H1 (cell line): Measurements from ENCODE around the gene RNASE9. TPM values are rescaled to one million over a fixed set of nuclear protein-coding genes. Genes with fewer than 3 reads are reported as not detected.

Experiments
- ASH2L ChIP-seq: fragments of 200-600, 300-600 bp; sonication (generic); IDR thresholded peaks from one replicate; pipeline ENCODE4 v1.7.1; 2017; ENCODE audit warnings: low read length
- CBX5 ChIP-seq: fragments of 300-800, 300-1000 bp; sonication (generic); IDR thresholded peaks from 2 replicates; pipeline ENCODE4 v1.7.1; 2016; ENCODE audit warnings: antibody characterized with exemption, low read length, low read depth
- GABPA ChIP-seq: IDR thresholded peaks from 2 replicates; pipeline ENCODE4 v1.6.1; 2011; ENCODE audit warnings: mild to moderate bottlenecking, low read length, moderate library complexity, borderline replicate concordance; ENCODE audit not compliant: insufficient read depth
- JUN ChIP-seq: IDR thresholded peaks from 2 replicates; pipeline ENCODE4 v1.6.1; 2011; ENCODE audit warnings: low read depth, mild to moderate bottlenecking, improper control_type of control experiment, low read length
- NANOG ChIP-seq: IDR thresholded peaks from 2 replicates; pipeline ENCODE4 v1.6.1; 2011; ENCODE audit warnings: low read length, low read depth, mild to moderate bottlenecking, inconsistent platforms; ENCODE audit not compliant: insufficient read depth, poor library complexity, severe bottlenecking
- POLR2A ChIP-seq, 2 experiments: IDR thresholded peaks; 1 replicate in 1 of 2; 2 replicates in 1 of 2; pipeline ENCODE4 v1.6.1; 2011; ENCODE audit warnings: low read depth in 2 of 2, low read length in 2 of 2, mild to moderate bottlenecking in 2 of 2; ENCODE audit errors: control extremely low read depth in 1 of 2
- POU5F1 ChIP-seq: IDR thresholded peaks from 2 replicates; pipeline ENCODE4 v1.6.1; 2011; ENCODE audit warnings: low read depth, mild to moderate bottlenecking, low read length, moderate library complexity
- RFX5 ChIP-seq: IDR thresholded peaks from 2 replicates; pipeline ENCODE4 v1.6.1; 2011; ENCODE audit warnings: low read depth, low read length, improper control_type of control experiment, borderline replicate concordance
- SUZ12 ChIP-seq: fragments of 200-600 bp; sonication (generic); IDR thresholded peaks from 2 replicates; pipeline ENCODE4 v1.6.1; 2012; ENCODE audit warnings: mild to moderate bottlenecking, inconsistent platforms, low read length, moderate library complexity, mixed read lengths
- TEAD4 ChIP-seq: IDR thresholded peaks from 2 replicates; pipeline ENCODE4 v1.6.1; 2012; ENCODE audit warnings: low read depth, low read length, inconsistent platforms, mixed read lengths
- polyA plus RNA-seq, 7 experiments: library from polyadenylated mRNA; depleted of rRNA in 3 of 7; stranded (reverse) in 5 of 7; unstranded in 2 of 7; fragments of >200 nt in 5 of 7; fragments of 200-250 nt in 2 of 7; gene quantifications; 1 replicate in 5 of 7; 2 replicates in 1 of 7; 4 replicates in 1 of 7; pipeline versions ENCODE4 v1.2.1 to v1.2.3, GENCODE V29; 2011 to 2013; ENCODE audit warnings: missing spikeins in 2 of 7, mixed read lengths in 2 of 7
- total RNA-seq: library from RNA; stranded (reverse); fragmentation: NEBNext Ultra II Directional; extraction: Animal tissue kit (Norgen Biotek cat#: 25700); gene quantifications from 2 replicates; pipeline ENCODE4 v1.2.1, GENCODE V29; 2021
- TF ChIP-seq, protein P1 (sequence below): fragments of 300-600 bp; sonication (generic); IDR thresholded peaks from 2 replicates; pipeline ENCODE4 v1.7.1; 2012; ENCODE audit warnings: low read length, moderate library complexity, mild to moderate bottlenecking, inconsistent platforms; ENCODE audit not compliant: insufficient replicate concordance

The RNASE9 gene
- total and polyA plus RNA-seq, 2 of the 8 experiments (the other 6 are each of a cell fraction or from before 2014, with no cell fraction given): 0.06 TPM; not detected in 1

DNA sequence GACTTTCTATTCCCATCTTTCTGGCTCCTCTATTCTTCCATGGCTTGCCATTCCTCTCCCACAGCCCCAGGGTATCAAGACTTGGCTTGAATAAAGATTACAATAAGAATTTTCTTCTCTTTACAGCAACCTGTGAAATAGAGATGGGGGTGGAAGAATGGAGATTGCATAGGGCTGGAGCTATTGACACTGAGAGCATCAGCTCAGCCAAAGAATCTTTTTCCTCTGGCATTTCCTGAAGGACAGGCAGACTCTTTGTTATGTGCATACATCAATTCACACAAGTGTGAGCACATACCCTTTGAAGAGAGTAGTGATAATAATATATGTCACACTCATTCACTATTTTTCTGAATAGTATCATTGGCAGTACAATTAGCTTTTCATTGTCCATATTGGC, 22.3 kb upstream of the RNASE9 start (continued):
- TF ChIP-seq, protein P1, sequence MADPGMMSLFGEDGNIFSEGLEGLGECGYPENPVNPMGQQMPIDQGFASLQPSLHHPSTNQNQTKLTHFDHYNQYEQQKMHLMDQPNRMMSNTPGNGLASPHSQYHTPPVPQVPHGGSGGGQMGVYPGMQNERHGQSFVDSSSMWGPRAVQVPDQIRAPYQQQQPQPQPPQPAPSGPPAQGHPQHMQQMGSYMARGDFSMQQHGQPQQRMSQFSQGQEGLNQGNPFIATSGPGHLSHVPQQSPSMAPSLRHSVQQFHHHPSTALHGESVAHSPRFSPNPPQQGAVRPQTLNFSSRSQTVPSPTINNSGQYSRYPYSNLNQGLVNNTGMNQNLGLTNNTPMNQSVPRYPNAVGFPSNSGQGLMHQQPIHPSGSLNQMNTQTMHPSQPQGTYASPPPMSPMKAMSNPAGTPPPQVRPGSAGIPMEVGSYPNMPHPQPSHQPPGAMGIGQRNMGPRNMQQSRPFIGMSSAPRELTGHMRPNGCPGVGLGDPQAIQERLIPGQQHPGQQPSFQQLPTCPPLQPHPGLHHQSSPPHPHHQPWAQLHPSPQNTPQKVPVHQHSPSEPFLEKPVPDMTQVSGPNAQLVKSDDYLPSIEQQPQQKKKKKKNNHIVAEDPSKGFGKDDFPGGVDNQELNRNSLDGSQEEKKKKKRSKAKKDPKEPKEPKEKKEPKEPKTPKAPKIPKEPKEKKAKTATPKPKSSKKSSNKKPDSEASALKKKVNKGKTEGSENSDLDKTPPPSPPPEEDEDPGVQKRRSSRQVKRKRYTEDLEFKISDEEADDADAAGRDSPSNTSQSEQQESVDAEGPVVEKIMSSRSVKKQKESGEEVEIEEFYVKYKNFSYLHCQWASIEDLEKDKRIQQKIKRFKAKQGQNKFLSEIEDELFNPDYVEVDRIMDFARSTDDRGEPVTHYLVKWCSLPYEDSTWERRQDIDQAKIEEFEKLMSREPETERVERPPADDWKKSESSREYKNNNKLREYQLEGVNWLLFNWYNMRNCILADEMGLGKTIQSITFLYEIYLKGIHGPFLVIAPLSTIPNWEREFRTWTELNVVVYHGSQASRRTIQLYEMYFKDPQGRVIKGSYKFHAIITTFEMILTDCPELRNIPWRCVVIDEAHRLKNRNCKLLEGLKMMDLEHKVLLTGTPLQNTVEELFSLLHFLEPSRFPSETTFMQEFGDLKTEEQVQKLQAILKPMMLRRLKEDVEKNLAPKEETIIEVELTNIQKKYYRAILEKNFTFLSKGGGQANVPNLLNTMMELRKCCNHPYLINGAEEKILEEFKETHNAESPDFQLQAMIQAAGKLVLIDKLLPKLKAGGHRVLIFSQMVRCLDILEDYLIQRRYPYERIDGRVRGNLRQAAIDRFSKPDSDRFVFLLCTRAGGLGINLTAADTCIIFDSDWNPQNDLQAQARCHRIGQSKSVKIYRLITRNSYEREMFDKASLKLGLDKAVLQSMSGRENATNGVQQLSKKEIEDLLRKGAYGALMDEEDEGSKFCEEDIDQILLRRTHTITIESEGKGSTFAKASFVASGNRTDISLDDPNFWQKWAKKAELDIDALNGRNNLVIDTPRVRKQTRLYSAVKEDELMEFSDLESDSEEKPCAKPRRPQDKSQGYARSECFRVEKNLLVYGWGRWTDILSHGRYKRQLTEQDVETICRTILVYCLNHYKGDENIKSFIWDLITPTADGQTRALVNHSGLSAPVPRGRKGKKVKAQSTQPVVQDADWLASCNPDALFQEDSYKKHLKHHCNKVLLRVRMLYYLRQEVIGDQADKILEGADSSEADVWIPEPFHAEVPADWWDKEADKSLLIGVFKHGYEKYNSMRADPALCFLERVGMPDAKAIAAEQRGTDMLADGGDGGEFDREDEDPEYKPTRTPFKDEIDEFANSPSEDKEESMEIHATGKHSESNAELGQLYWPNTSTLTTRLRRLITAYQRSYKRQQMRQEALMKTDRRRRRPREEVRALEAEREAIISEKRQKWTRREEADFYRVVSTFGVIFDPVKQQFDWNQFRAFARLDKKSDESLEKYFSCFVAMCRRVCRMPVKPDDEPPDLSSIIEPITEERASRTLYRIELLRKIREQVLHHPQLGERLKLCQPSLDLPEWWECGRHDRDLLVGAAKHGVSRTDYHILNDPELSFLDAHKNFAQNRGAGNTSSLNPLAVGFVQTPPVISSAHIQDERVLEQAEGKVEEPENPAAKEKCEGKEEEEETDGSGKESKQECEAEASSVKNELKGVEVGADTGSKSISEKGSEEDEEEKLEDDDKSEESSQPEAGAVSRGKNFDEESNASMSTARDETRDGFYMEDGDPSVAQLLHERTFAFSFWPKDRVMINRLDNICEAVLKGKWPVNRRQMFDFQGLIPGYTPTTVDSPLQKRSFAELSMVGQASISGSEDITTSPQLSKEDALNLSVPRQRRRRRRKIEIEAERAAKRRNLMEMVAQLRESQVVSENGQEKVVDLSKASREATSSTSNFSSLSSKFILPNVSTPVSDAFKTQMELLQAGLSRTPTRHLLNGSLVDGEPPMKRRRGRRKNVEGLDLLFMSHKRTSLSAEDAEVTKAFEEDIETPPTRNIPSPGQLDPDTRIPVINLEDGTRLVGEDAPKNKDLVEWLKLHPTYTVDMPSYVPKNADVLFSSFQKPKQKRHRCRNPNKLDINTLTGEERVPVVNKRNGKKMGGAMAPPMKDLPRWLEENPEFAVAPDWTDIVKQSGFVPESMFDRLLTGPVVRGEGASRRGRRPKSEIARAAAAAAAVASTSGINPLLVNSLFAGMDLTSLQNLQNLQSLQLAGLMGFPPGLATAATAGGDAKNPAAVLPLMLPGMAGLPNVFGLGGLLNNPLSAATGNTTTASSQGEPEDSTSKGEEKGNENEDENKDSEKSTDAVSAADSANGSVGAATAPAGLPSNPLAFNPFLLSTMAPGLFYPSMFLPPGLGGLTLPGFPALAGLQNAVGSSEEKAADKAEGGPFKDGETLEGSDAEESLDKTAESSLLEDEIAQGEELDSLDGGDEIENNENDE: no peak
- TF ChIP-seq RFX5 (no peak), GABPA (no peak), POLR2A (IDR thresholded peaks at IDR 0.05; ENCODE audit: control extremely low read depth in 1 of 2, low read depth in 2 of 2, low read length in 2 of 2) (no peak), SUZ12 (no peak), POU5F1 (no peak), NANOG (no peak), ASH2L (no peak), CBX5 (no peak), JUN (no peak), TEAD4 (no peak)
